ENCODE measurements around the gene NUP93.

NUP93 gene

DNA sequence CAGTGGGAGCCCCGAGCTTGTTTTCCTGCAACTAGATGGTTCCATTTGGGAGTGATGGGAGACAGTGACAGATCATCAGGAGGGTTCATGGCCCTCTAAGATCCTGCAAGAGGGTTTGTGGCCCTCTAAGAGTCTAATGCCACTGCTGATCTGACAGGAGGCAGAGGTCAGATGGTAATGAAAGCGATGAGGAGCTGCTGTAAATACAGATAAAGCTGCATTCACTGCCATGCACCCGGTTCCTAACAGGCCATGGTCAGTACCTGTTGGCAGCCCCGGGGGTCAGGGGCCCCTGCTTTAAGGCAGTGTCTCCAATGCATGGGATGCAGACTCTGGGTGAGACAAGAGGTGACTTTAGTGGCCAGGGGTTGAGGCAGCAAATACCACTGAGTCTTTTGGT lies 165.9 kb downstream of the NUP93 start:
- Histone ChIP-seq H3K9me3 (replicated peaks; ENCODE audit: insufficient read depth, low read length) (no peaks in the 10 kb centered on the region), H3K27ac (ENCODE audit: low read length) (no peak overlapping the region), H3K4me1 (ENCODE audit: low read length) (peaks cover 7% of the 10 kb centered on the region), H3F3A (ENCODE audit: insufficient read depth, low read length) (no peaks in the 10 kb centered on the region), H3K4me3 (ENCODE audit: low read length) (no peak overlapping the region), H3K9ac (ENCODE audit: low read length) (no peak overlapping the region), H3K4me2 (ENCODE audit: low read depth, low read length) (no peak overlapping the region), H3K79me2 (ENCODE audit: low read length) (no peaks in the 10 kb centered on the region), H3K27me3 (replicated peaks; ENCODE audit: insufficient read depth, low read length) (no peaks in the 10 kb centered on the region), H2AFZ (ENCODE audit: low read length) (no peak overlapping the region), H3K9me2 (replicated peaks; ENCODE audit: insufficient read depth, low read length) (no peaks in the 10 kb centered on the region), H4K20me1 (ENCODE audit: insufficient read depth, low read length) (no peaks in the 10 kb centered on the region), H3K36me3 (replicated peaks; ENCODE audit: insufficient read depth, low read length) (no peaks in the 10 kb centered on the region)
- DNase-seq: no peak
- TF ChIP-seq CTCF (IDR thresholded peaks at IDR 0.05; ENCODE audit: low read length) (no peak), EZH2phosphoT487 (IDR thresholded peaks at IDR 0.05; ENCODE audit: low read length) (no peak), EZH2 (optimal IDR thresholded peaks at IDR 0.05; ENCODE audit: low read depth, low read length) (no peak)

- no peaks in the 10 kb centered on the region for H3K9me2 ChIP-seq (replicated peaks; ENCODE audit: insufficient read depth, low read length)
- H3K27ac ChIP-seq (ENCODE audit: low read length): no peak overlapping the region
- no peak for DNase-seq
- H3F3A ChIP-seq (ENCODE audit: insufficient read depth, low read length): no peaks in the 10 kb centered on the region
- no peak overlapping the region for H3K9ac ChIP-seq (ENCODE audit: low read length)
- no peak overlapping the region for H2AFZ ChIP-seq (ENCODE audit: low read length)
- no peaks in the 10 kb centered on the region for H3K9me3 ChIP-seq (replicated peaks; ENCODE audit: insufficient read depth, low read length)
- H3K4me1 ChIP-seq (ENCODE audit: low read length): peaks cover 7% of the 10 kb centered on the region
- H3K79me2 ChIP-seq (ENCODE audit: low read length): no peaks in the 10 kb centered on the region
- no peak for TF ChIP-seq EZH2phosphoT487 (IDR thresholded peaks at IDR 0.05; ENCODE audit: low read length)
- no peak for TF ChIP-seq EZH2 (optimal IDR thresholded peaks at IDR 0.05; ENCODE audit: low read depth, low read length)
- TF ChIP-seq CTCF (IDR thresholded peaks at IDR 0.05; ENCODE audit: low read length): no peak
- H3K27me3 ChIP-seq (replicated peaks; ENCODE audit: insufficient read depth, low read length): no peaks in the 10 kb centered on the region
- no peaks in the 10 kb centered on the region for H3K36me3 ChIP-seq (replicated peaks; ENCODE audit: insufficient read depth, low read length)
- no peaks in the 10 kb centered on the region for H4K20me1 ChIP-seq (ENCODE audit: insufficient read depth, low read length)
- no peak overlapping the region for H3K4me3 ChIP-seq (ENCODE audit: low read length)
- H3K4me2 ChIP-seq (ENCODE audit: low read depth, low read length): no peak overlapping the region
Measured at GRCh38 chr16:56896244-56896643, 166.3 kb downstream of the NUP93 start.

DNA sequence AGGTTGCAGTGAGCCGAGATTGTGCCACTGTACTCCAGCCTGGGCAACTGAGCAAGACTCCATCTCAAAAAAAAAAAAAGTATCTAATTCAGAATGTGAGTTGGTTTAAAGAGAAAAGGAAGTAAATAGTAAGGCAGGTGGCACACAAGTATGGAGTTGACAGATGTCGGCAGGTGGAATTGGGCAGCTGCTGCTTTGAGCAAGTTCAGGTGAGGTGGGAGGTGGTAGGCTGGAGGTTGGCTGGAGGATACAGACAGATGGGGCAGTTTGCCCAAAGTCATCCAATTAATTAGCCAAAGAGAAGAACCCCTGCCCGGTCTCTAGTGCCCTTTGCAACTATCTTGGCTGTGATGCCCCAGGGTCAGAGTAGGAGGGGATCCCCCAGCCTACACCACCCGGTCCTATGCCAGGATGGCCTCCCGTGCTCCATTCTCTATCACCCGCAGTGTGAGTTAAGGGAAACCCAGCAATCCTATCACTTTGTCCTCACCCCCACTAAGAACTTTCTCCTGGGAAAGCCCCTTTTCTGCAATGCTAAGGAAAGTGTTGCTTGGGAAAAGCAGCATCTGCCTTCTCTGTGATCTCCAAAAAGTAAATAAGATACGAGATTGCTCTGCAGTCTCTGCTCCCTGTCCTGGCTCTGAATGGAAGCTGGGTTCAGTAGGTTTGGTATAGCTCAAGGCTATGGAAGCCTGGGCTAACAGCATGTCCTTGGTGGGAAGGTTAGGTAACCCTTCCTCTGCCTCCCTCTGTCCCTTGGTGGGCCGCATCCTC lies 167.3 kb downstream of the NUP93 start:
- no peak for DNase-seq
- no peaks in the 10 kb centered on the region for H3K9me2 ChIP-seq (replicated peaks; ENCODE audit: insufficient read depth, low read length)
- no peak overlapping the region for H3K27ac ChIP-seq (ENCODE audit: low read length)
- no peaks in the 10 kb centered on the region for H3K36me3 ChIP-seq (replicated peaks; ENCODE audit: insufficient read depth, low read length)
- no peak overlapping the region for H3K4me2 ChIP-seq (ENCODE audit: low read depth, low read length)
- no peaks in the 10 kb centered on the region for H3F3A ChIP-seq (ENCODE audit: insufficient read depth, low read length)
- H4K20me1 ChIP-seq (ENCODE audit: insufficient read depth, low read length): no peaks in the 10 kb centered on the region
- H3K4me1 ChIP-seq (ENCODE audit: low read length): peaks cover 7% of the 10 kb centered on the region
- H2AFZ ChIP-seq (ENCODE audit: low read length): no peak overlapping the region
- TF ChIP-seq EZH2phosphoT487 (IDR thresholded peaks at IDR 0.05; ENCODE audit: low read length) (no peak), CTCF (IDR thresholded peaks at IDR 0.05; ENCODE audit: low read length) (no peak), EZH2 (optimal IDR thresholded peaks at IDR 0.05; ENCODE audit: low read depth, low read length) (no peak)
- no peaks in the 10 kb centered on the region for H3K27me3 ChIP-seq (replicated peaks; ENCODE audit: insufficient read depth, low read length)
- H3K9me3 ChIP-seq (replicated peaks; ENCODE audit: insufficient read depth, low read length): no peaks in the 10 kb centered on the region
- no peak overlapping the region for H3K9ac ChIP-seq (ENCODE audit: low read length)
- H3K79me2 ChIP-seq (ENCODE audit: low read length): no peaks in the 10 kb centered on the region
- no peak overlapping the region for H3K4me3 ChIP-seq (ENCODE audit: low read length)

All from MM.1S (cell line).